Sigmoid colon (tissue), 3 donors: ENCODE results near the gene HS3ST4.

Experiments used
- POLR2A ChIP-seq, 2 donors: fragments of 450-650 bp; IDR thresholded peaks; one replicate each; pipeline ENCODE4 v1.6.1; 2016; ENCODE audit warnings: antibody characterized with exemption in 2 of 2, mild to moderate bottlenecking in 2 of 2, moderate library complexity in 2 of 2
- TF ChIP-seq, protein P1 (sequence below), 4 experiments: fragments of 450-650 bp in 3 of 4; fragments of 200-600 bp in 1 of 4; IDR thresholded peaks; one replicate each; pipeline ENCODE4 v1.5.1; 2016 to 2019; ENCODE audit warnings: antibody characterized with exemption in 4 of 4, mild to moderate bottlenecking in 3 of 4, moderate library complexity in 2 of 4

DNA sequence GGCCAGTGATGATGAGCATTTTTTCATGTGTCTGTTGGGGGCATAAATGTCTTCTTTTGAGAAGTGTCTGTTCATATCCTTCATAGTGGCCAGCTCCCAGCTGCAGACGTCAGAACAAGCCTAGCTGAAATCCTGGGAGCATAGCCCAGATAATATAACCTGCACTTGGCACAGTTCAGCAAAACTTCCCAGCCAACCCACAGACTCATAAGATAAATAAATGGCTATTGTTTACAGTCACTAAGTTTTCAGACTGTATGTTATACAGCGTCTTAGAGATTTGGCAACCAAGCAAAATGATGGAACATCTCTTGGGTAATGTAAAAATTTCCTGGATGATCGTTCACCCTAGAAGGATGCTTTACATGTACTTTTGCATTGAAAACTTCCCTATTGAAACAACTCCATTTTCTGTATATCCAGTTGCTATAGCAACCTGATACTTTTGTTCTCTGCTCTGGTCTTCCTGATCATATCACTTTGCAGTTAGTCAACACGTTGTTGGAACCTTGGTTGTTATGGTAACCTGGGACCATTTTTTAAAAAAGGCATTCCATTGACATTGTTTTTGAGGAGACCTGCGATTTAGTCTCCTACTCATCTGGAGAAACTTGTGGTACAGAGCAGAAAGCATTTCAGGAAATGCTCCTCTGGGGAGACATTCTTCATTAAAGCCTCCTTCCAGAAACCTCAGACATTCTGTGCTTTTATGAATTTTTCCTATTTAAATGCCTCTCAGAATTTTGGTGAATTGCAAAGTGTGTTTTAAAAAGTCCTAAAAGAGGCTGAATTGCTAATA lies 378.7 kb downstream of the HS3ST4 start:
- TF ChIP-seq, protein P1, sequence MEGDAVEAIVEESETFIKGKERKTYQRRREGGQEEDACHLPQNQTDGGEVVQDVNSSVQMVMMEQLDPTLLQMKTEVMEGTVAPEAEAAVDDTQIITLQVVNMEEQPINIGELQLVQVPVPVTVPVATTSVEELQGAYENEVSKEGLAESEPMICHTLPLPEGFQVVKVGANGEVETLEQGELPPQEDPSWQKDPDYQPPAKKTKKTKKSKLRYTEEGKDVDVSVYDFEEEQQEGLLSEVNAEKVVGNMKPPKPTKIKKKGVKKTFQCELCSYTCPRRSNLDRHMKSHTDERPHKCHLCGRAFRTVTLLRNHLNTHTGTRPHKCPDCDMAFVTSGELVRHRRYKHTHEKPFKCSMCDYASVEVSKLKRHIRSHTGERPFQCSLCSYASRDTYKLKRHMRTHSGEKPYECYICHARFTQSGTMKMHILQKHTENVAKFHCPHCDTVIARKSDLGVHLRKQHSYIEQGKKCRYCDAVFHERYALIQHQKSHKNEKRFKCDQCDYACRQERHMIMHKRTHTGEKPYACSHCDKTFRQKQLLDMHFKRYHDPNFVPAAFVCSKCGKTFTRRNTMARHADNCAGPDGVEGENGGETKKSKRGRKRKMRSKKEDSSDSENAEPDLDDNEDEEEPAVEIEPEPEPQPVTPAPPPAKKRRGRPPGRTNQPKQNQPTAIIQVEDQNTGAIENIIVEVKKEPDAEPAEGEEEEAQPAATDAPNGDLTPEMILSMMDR (IDR thresholded peaks at IDR 0.05), result no peak
- TF ChIP-seq POLR2A (IDR thresholded peaks at IDR 0.05), result no peak
